CD14-positive monocyte (primary cell): ENCODE results near the gene RPL37. TPM values are rescaled to one million over a fixed set of nuclear protein-coding genes. Genes with fewer than 3 reads are reported as not detected.

ENCODE experiments used
- DNase-seq, 3 donors: peaks; one replicate each; pipeline ENCODE4 v3.0.0-alpha.2; 2011 to 2022
- H2AFZ ChIP-seq: 2 replicates; pipeline ENCODE4 v1.6.0; 2012; ENCODE audit warnings: mild to moderate bottlenecking, low read depth, low read length, inconsistent platforms; ENCODE audit not compliant: insufficient read depth, poor library complexity, severe bottlenecking
- H3K27ac ChIP-seq, 2 donors: 1 replicate in 1 of 2; 2 replicates in 1 of 2; pipeline ENCODE4 v1.5.1; 2012 to 2013; ENCODE audit warnings: low read length in 2 of 2, control low read depth in 1 of 2, inconsistent platforms in 1 of 2, low read depth in 1 of 2, mild to moderate bottlenecking in 1 of 2
- H3K27me3 ChIP-seq, 2 donors: one replicate each; pipeline versions ENCODE4 v1.6.0 to v1.6.1; 2011 to 2013; ENCODE audit warnings: low read length in 2 of 2; ENCODE audit not compliant: control insufficient read depth in 2 of 2, insufficient read depth in 2 of 2
- H3K36me3 ChIP-seq, 2 donors: replicated peaks in 1 of 2; 1 replicate in 1 of 2; 2 replicates in 1 of 2; pipeline versions ENCODE4 v1.5.1 to v1.6.1; 2012 to 2013; ENCODE audit warnings: low read length in 2 of 2, control low read depth in 1 of 2, inconsistent platforms in 1 of 2, mild to moderate bottlenecking in 1 of 2; ENCODE audit not compliant: insufficient read depth in 2 of 2, control insufficient read depth in 1 of 2
- H3K4me1 ChIP-seq, 2 donors: 1 replicate in 1 of 2; 2 replicates in 1 of 2; pipeline versions ENCODE4 v1.5.1 to v1.6.1; 2012 to 2013; ENCODE audit warnings: low read length in 2 of 2, control low read depth in 1 of 2, inconsistent platforms in 1 of 2, mild to moderate bottlenecking in 1 of 2, moderate library complexity in 1 of 2; ENCODE audit not compliant: insufficient read depth in 2 of 2, control insufficient read depth in 1 of 2
- H3K4me2 ChIP-seq: replicated peaks from 2 replicates; pipeline ENCODE3; 2012; ENCODE audit warnings: low read length, moderate library complexity, mild to moderate bottlenecking; ENCODE audit not compliant: poor library complexity, severe bottlenecking; ENCODE audit errors: extremely low read depth
- H3K4me3 ChIP-seq, 3 experiments: fragments of 200-600 bp in 1 of 3; sonication (generic) in 1 of 3; replicated peaks in 1 of 3; 1 replicate in 2 of 3; 2 replicates in 1 of 3; pipeline ENCODE4 v1.5.1; 2011 to 2013; ENCODE audit warnings: low read length in 3 of 3, mild to moderate bottlenecking in 3 of 3, control low read depth in 2 of 3, low read depth in 2 of 3, inconsistent platforms in 1 of 3, moderate library complexity in 1 of 3
- H3K79me2 ChIP-seq: 2 replicates; pipeline ENCODE4 v1.6.0; 2012; ENCODE audit warnings: mild to moderate bottlenecking, control low read depth, inconsistent platforms, low read length, moderate library complexity; ENCODE audit not compliant: insufficient read depth
- H3K9ac ChIP-seq: 2 replicates; pipeline ENCODE4 v1.6.0; 2017; ENCODE audit warnings: low read length, mild to moderate bottlenecking; ENCODE audit not compliant: insufficient read depth, poor library complexity, severe bottlenecking
- H3K9me3 ChIP-seq, 2 donors: replicated peaks in 1 of 2; 1 replicate in 1 of 2; 2 replicates in 1 of 2; pipeline versions ENCODE4 v1.5.1 to v1.6.1; 2012 to 2013; ENCODE audit warnings: low read length in 2 of 2, control low read depth in 1 of 2; ENCODE audit not compliant: control insufficient read depth in 1 of 2, insufficient read depth in 1 of 2
- H4K20me1 ChIP-seq: 2 replicates; pipeline ENCODE4 v1.6.0; 2012; ENCODE audit warnings: mild to moderate bottlenecking, low read length, control low read depth, moderate library complexity; ENCODE audit not compliant: insufficient read depth
- H3K27ac Mint-ChIP-seq, 7 donors: one replicate each; pipeline ENCODE4 v1.8.0; 2020; ENCODE audit warnings: mild to moderate bottlenecking in 7 of 7, mixed read lengths in 7 of 7, moderate library complexity in 6 of 7, inconsistent platforms in 2 of 7
- H3K27me3 Mint-ChIP-seq, 3 donors: one replicate each; pipeline ENCODE4 v1.8.0; 2021 to 2022; ENCODE audit warnings: low read depth in 3 of 3, mild to moderate bottlenecking in 3 of 3, mixed read lengths in 3 of 3, moderate library complexity in 3 of 3, inconsistent platforms in 1 of 3
- H3K36me3 Mint-ChIP-seq, 2 donors: one replicate each; pipeline ENCODE4 v1.8.0; 2020; ENCODE audit warnings: mixed read lengths in 2 of 2, inconsistent platforms in 1 of 2, mild to moderate bottlenecking in 1 of 2
- H3K4me1 Mint-ChIP-seq: one replicate; pipeline ENCODE4 v1.8.0; 2020; ENCODE audit warnings: mild to moderate bottlenecking, mixed read lengths
- H3K4me3 Mint-ChIP-seq, 2 donors: one replicate each; pipeline ENCODE4 v1.8.0; 2020; ENCODE audit warnings: mild to moderate bottlenecking in 2 of 2, mixed read lengths in 2 of 2, moderate library complexity in 1 of 2
- H3K9me3 Mint-ChIP-seq, 7 donors: one replicate each; pipeline ENCODE4 v1.8.0; 2020 to 2022; ENCODE audit warnings: mixed read lengths in 7 of 7, mild to moderate bottlenecking in 6 of 7, moderate library complexity in 6 of 7, inconsistent platforms in 2 of 7
- CTCF ChIP-seq: fragments of 200-600 bp; IDR thresholded peaks from one replicate; pipeline ENCODE4 v1.8.0; 2022; ENCODE audit warnings: antibody characterized with exemption, mild to moderate bottlenecking
- WGBS: methylation state at CpG from one replicate; pipeline ENCODE4 v1.1.5; 2013; ENCODE audit warnings: missing lambda C conversion rate; ENCODE audit not compliant: insufficient coverage; 5-methylcytosine and 5-hydroxymethylcytosine counted together
- intact Hi-C, 2 donors: fragments of 100-400 bp; cut with micrococcal nuclease; formaldehyde crosslinking; loops; one replicate each; pipeline versions ENCODE4 v1.15.0 to v1.15.1; 2023
- polyA plus RNA-seq, 3 donors: library from polyadenylated mRNA; depleted of rRNA in 1 of 3; unstranded in 2 of 3; stranded (reverse) in 1 of 3; fragments of 300-500 nt in 2 of 3; fragments of >200 nt in 1 of 3; fragmentation: Illumina TruSeq in 2 of 3; gene quantifications; 1 replicate in 2 of 3; 2 replicates in 1 of 3; pipeline ENCODE4 v1.2.3, GENCODE V29; 2012 to 2021

Gene RPL37
- polyA plus RNA-seq, 3 donors: 87.9 to 813 (median 738) TPM

- Histone ChIP-seq H3K4me1 (no peaks in the 10 kb centered on the region), H2AFZ (no peak overlapping the region), H3K27me3 (no peaks in the 10 kb centered on the region), H3K27ac (no peak overlapping the region), H3K79me2 (no peaks in the 10 kb centered on the region), H3K4me2 (no peak overlapping the region), H3K9me3 (peaks cover 3 to 6% of the 10 kb centered on the region in 2 donors), H3K36me3 (no peaks in the 10 kb centered on the region), H4K20me1 (no peaks in the 10 kb centered on the region), H3K9ac (no peak overlapping the region), H3K4me3 (no peak overlapping the region)
- peaks cover 0 to 5% (median 0%) of the 10 kb centered on the region in 3 donors for H3K27me3 Mint-ChIP-seq
- no peak for DNase-seq
- intact Hi-C loops: loop anchor here in 1 of 2 donors (10.0 kb wide), 1 partner anchor 1163 kb away; no protein-coding TSS in a partner anchor
- no peak for TF ChIP-seq CTCF
- no peaks in the 10 kb centered on the region for H3K36me3 Mint-ChIP-seq
- H3K4me3 Mint-ChIP-seq: no peak overlapping the region
- WGBS: 97% methylated on average over 4 of the region's 6 CpGs
- peaks cover 9% of the 10 kb centered on the region for H3K4me1 Mint-ChIP-seq
- H3K27ac Mint-ChIP-seq: no peak overlapping the region
- H3K9me3 Mint-ChIP-seq: peaks cover 3 to 16% (median 7%) of the 10 kb centered on the region in 7 donors
Measured at GRCh38 chr5:40877371-40877988, 42.5 kb upstream of the RPL37 start.

GRCh38 chr5:40875958-40876357 is 40.9 kb upstream of the RPL37 start:
- WGBS: no CpG with 5 or more reads among the region's 3 CpGs
- H3K4me2 ChIP-seq: no peak overlapping the region
- H3K36me3 ChIP-seq: no peaks in the 10 kb centered on the region
- no peaks in the 10 kb centered on the region for H3K4me1 ChIP-seq
- no peaks in the 10 kb centered on the region for H3K79me2 ChIP-seq
- H3K4me1 Mint-ChIP-seq: peaks cover 9% of the 10 kb centered on the region
- no peaks in the 10 kb centered on the region for H4K20me1 ChIP-seq
- H3K27me3 Mint-ChIP-seq: peaks cover 0 to 5% (median 0%) of the 10 kb centered on the region in 3 donors
- no peak overlapping the region for H3K4me3 ChIP-seq
- peaks cover 3 to 12% (median 6%) of the 10 kb centered on the region in 7 donors for H3K9me3 Mint-ChIP-seq
- no peak overlapping the region for H3K4me3 Mint-ChIP-seq
- H3K27ac Mint-ChIP-seq: peak overlapping the region in 1 of 7 donors; percentile 38
- DNase-seq: no peak
- peaks cover 3 to 6% of the 10 kb centered on the region in 2 donors for H3K9me3 ChIP-seq
- H2AFZ ChIP-seq: no peak overlapping the region
- intact Hi-C loops: loop anchor here in 1 of 2 donors (10.0 kb wide), 1 partner anchor 1161 kb away; no protein-coding TSS in a partner anchor
- TF ChIP-seq CTCF: no peak
- no peak overlapping the region for H3K27ac ChIP-seq
- no peaks in the 10 kb centered on the region for H3K36me3 Mint-ChIP-seq
- H3K27me3 ChIP-seq: no peaks in the 10 kb centered on the region
- H3K9ac ChIP-seq: no peak overlapping the region
